ENCODE measurements around the gene ADAMTS20. TPM values are rescaled to one million over a fixed set of nuclear protein-coding genes. Genes with fewer than 3 reads are reported as not detected.

ADAMTS20 gene
- total and polyA plus RNA-seq, 4 experiments from 2014 or later = not detected

- intact Hi-C loops (cut with micrococcal nuclease) = no loop called here
- Histone ChIP-seq H3K9me3 (ENCODE audit: control insufficient read depth in 1 of 2, low read length in 2 of 2) (no peaks in the 10 kb centered on the region), H3K27ac (ENCODE audit: low read depth, low read length) (no peak overlapping the region), H3K4me3 (ENCODE audit: low read length in 2 of 2) (no peak overlapping the region), H3K27me3 (ENCODE audit: insufficient read depth, low read length) (no peaks in the 10 kb centered on the region), H3K36me3 (ENCODE audit: insufficient read depth, low read length) (no peaks in the 10 kb centered on the region), H3K4me1 (ENCODE audit: insufficient read depth, low read length) (no peaks in the 10 kb centered on the region)
- DNase-seq = no peak
- Mint-ChIP-seq H3K27me3 (no peaks in the 10 kb centered on the region), H3K36me3 (no peaks in the 10 kb centered on the region), H3K9me3 (peaks cover 0 to 3% (median 0%) of the 10 kb centered on the region in 8 donors), H3K4me1 (no peaks in the 10 kb centered on the region), H3K27ac (no peak overlapping the region), H3K4me3 (no peak overlapping the region)
- CTCF ChIA-PET (ENCODE audit: partially characterized antibody) = no interaction called here
- POLR2A ChIA-PET (ENCODE audit: partially characterized antibody) = no interaction called here
Measured at GRCh38 chr12:43315961-43316360, 236.0 kb downstream of the ADAMTS20 start.

DNA sequence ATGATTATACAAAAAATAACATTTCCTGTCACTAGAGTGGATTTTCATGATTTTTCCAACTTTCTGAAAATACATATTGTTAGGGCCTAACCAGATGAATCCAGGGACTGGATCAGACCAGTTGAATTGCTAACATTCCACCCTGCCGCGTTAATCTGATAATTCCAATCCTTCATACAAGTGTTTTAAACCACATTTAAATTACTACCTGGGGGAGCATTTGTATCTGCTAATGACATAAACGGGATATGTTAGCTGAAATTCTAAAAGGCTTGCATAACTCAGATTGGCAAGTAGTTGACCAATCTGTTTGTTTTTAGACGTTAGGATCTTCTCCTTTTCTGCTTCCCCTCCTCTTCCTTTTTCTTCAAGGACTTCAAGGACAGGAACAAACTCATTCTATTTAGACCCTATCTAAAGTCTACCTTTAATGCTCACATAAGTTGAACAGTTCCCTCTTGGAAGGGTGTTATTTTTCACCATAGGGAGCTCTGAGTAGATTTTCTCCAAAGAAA, 239.0 kb downstream of the ADAMTS20 start:
- H3K27me3 ChIP-seq (ENCODE audit: insufficient read depth, low read length) = no peaks in the 10 kb centered on the region

GRCh38 chr12:43310596-43310995, 241.4 kb downstream of the ADAMTS20 start:
- H3K4me3 Mint-ChIP-seq = no peak overlapping the region
- H3K9me3 Mint-ChIP-seq = peaks cover 0 to 6% (median 0%) of the 10 kb centered on the region in 8 donors

More for the DNA sequence above, 239.0 kb downstream of the ADAMTS20 start:
- DNase-seq = no peak
- no peak overlapping the region for H3K4me3 Mint-ChIP-seq
- peaks cover 0 to 6% (median 0%) of the 10 kb centered on the region in 8 donors for H3K9me3 Mint-ChIP-seq
- no peaks in the 10 kb centered on the region for H3K9me3 ChIP-seq (ENCODE audit: control insufficient read depth in 1 of 2, low read length in 2 of 2)
- no peak overlapping the region for H3K27ac ChIP-seq (ENCODE audit: low read depth, low read length)
- H3K4me3 ChIP-seq (ENCODE audit: low read length in 2 of 2) = no peak overlapping the region
- no peaks in the 10 kb centered on the region for H3K27me3 Mint-ChIP-seq
- ChIA-PET POLR2A (ENCODE audit: partially characterized antibody) (no interaction called here), CTCF (ENCODE audit: partially characterized antibody) (no interaction called here)
- no peaks in the 10 kb centered on the region for H3K4me1 Mint-ChIP-seq
- H3K27ac Mint-ChIP-seq = no peak overlapping the region
- H3K4me1 ChIP-seq (ENCODE audit: insufficient read depth, low read length) = no peaks in the 10 kb centered on the region
- no peaks in the 10 kb centered on the region for H3K36me3 ChIP-seq (ENCODE audit: insufficient read depth, low read length)
- no peaks in the 10 kb centered on the region for H3K36me3 Mint-ChIP-seq
- intact Hi-C loops (cut with micrococcal nuclease) = no loop called here

DNA sequence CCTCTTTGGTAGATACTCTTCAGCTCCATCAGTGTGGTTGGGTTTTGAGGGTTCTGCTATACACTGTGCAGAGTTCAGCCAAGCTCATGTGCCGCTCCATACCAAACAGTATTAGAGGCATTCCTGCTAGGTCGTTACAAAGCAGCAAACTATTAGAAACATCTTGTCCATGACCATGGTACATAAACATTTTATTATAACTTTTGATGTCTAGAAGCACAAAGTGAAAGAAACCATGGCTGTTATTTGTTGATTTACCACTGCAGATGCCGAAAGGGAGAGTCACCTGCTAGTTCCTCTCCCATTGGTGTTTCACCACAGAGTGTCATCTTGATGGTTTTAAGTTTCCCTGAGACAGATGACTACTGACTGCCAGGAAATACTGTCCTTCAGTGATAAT, 242.0 kb downstream of the ADAMTS20 start:
- H3K27ac ChIP-seq (ENCODE audit: low read depth, low read length) = no peak overlapping the region
- H3K4me3 ChIP-seq (ENCODE audit: low read length in 2 of 2) = no peak overlapping the region
- intact Hi-C loops (cut with micrococcal nuclease) = no loop called here
- no peaks in the 10 kb centered on the region for H3K27me3 ChIP-seq (ENCODE audit: insufficient read depth, low read length)
- peaks cover 0 to 6% (median 0%) of the 10 kb centered on the region in 8 donors for H3K9me3 Mint-ChIP-seq
- no peaks in the 10 kb centered on the region for H3K4me1 ChIP-seq (ENCODE audit: insufficient read depth, low read length)
- H3K36me3 ChIP-seq (ENCODE audit: insufficient read depth, low read length) = no peaks in the 10 kb centered on the region
- no peak overlapping the region for H3K4me3 Mint-ChIP-seq
- no peaks in the 10 kb centered on the region for H3K9me3 ChIP-seq (ENCODE audit: control insufficient read depth in 1 of 2, low read length in 2 of 2)
- H3K36me3 Mint-ChIP-seq = no peaks in the 10 kb centered on the region
- DNase-seq = no peak
- no peaks in the 10 kb centered on the region for H3K27me3 Mint-ChIP-seq
- H3K4me1 Mint-ChIP-seq = no peaks in the 10 kb centered on the region
- ChIA-PET POLR2A (ENCODE audit: partially characterized antibody) (no interaction called here), CTCF (ENCODE audit: partially characterized antibody) (no interaction called here)
- no peak overlapping the region for H3K27ac Mint-ChIP-seq

More at GRCh38 chr12:43310596-43310995, 241.4 kb downstream of the ADAMTS20 start:
- Histone ChIP-seq H3K27ac (ENCODE audit: low read depth, low read length) (no peak overlapping the region), H3K4me3 (ENCODE audit: low read length in 2 of 2) (no peak overlapping the region), H3K4me1 (ENCODE audit: insufficient read depth, low read length) (no peaks in the 10 kb centered on the region), H3K9me3 (ENCODE audit: control insufficient read depth in 1 of 2, low read length in 2 of 2) (no peaks in the 10 kb centered on the region), H3K36me3 (ENCODE audit: insufficient read depth, low read length) (no peaks in the 10 kb centered on the region), H3K27me3 (ENCODE audit: insufficient read depth, low read length) (no peaks in the 10 kb centered on the region)
- DNase-seq = no peak
- Mint-ChIP-seq H3K36me3 (no peaks in the 10 kb centered on the region), H3K27me3 (no peaks in the 10 kb centered on the region), H3K4me1 (no peaks in the 10 kb centered on the region), H3K27ac (no peak overlapping the region)
- intact Hi-C loops (cut with micrococcal nuclease) = no loop called here
- ChIA-PET CTCF (ENCODE audit: partially characterized antibody) (no interaction called here), POLR2A (ENCODE audit: partially characterized antibody) (no interaction called here)

GRCh38 chr12:43308776-43309175, 243.2 kb downstream of the ADAMTS20 start:
- Histone ChIP-seq H3K36me3 (ENCODE audit: insufficient read depth, low read length) (no peaks in the 10 kb centered on the region), H3K9me3 (ENCODE audit: control insufficient read depth in 1 of 2, low read length in 2 of 2) (no peaks in the 10 kb centered on the region), H3K4me3 (ENCODE audit: low read length in 2 of 2) (no peak overlapping the region), H3K27ac (ENCODE audit: low read depth, low read length) (no peak overlapping the region), H3K4me1 (ENCODE audit: insufficient read depth, low read length) (no peaks in the 10 kb centered on the region), H3K27me3 (ENCODE audit: insufficient read depth, low read length) (no peaks in the 10 kb centered on the region)
- H3K4me1 Mint-ChIP-seq = no peaks in the 10 kb centered on the region
- H3K36me3 Mint-ChIP-seq = no peaks in the 10 kb centered on the region
- intact Hi-C loops (cut with micrococcal nuclease) = no loop called here
- CTCF ChIA-PET (ENCODE audit: partially characterized antibody) = no interaction called here
- H3K4me3 Mint-ChIP-seq = no peak overlapping the region
- DNase-seq = no peak
- H3K27me3 Mint-ChIP-seq = no peaks in the 10 kb centered on the region
- POLR2A ChIA-PET (ENCODE audit: partially characterized antibody) = no interaction called here
- no peak overlapping the region for H3K27ac Mint-ChIP-seq
- peaks cover 0 to 11% (median 0%) of the 10 kb centered on the region in 8 donors for H3K9me3 Mint-ChIP-seq

DNA sequence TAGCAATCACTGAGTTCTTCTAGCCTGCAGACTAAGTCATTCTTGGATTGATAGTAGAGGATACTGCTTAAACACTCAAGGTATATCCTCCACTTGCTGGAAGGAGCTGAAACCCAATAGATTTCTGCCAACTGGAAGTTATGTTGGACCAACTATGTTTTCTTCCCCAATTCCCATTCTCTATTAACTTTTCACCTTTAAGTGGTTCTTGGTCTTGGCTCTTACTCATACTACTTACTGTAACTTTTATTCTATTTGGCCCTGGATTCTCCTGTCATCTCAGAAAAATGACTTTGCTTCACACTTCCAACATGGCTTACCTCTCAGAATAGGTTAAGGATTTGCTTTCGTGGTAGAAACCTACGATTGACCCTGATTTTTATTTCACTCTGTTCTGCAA, 244.9 kb downstream of the ADAMTS20 start:
- no peaks in the 10 kb centered on the region for H3K4me1 Mint-ChIP-seq
- H3K4me3 ChIP-seq (ENCODE audit: low read length in 2 of 2) = no peak overlapping the region

DNA sequence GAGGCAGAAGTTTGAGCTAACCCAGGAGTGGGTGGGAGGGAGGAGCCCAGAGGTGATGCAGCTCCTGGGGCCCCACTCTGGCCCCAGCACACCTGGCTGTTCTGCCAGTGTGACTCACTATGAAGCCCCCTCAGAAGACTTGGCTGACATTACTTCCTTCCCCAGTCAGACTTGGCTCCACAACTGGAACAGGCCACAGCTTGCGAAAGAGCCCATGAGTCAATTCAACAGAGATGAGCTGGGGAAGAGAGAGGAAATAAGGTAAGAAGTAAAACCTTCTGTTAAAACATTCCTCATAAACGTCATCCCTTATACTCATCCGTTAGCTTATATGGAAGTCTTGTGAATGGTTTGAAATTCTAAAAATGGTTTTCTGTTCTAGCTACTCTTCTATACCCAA, 245.9 kb downstream of the ADAMTS20 start:
- CTCF ChIA-PET (ENCODE audit: partially characterized antibody) = no interaction called here
- Histone ChIP-seq H3K4me1 (ENCODE audit: insufficient read depth, low read length) (no peaks in the 10 kb centered on the region), H3K36me3 (ENCODE audit: insufficient read depth, low read length) (no peaks in the 10 kb centered on the region), H3K27me3 (ENCODE audit: insufficient read depth, low read length) (no peaks in the 10 kb centered on the region), H3K4me3 (ENCODE audit: low read length in 2 of 2) (no peak overlapping the region), H3K27ac (ENCODE audit: low read depth, low read length) (no peak overlapping the region), H3K9me3 (ENCODE audit: control insufficient read depth in 1 of 2, low read length in 2 of 2) (no peaks in the 10 kb centered on the region)
- H3K27ac Mint-ChIP-seq = no peak overlapping the region
- no peak overlapping the region for H3K4me3 Mint-ChIP-seq
- H3K9me3 Mint-ChIP-seq = peaks cover 0 to 9% (median 1%) of the 10 kb centered on the region in 8 donors
- no peak for DNase-seq
- intact Hi-C loops (cut with micrococcal nuclease) = no loop called here
- POLR2A ChIA-PET (ENCODE audit: partially characterized antibody) = no interaction called here
- H3K4me1 Mint-ChIP-seq = no peaks in the 10 kb centered on the region
- no peaks in the 10 kb centered on the region for H3K27me3 Mint-ChIP-seq
- no peaks in the 10 kb centered on the region for H3K36me3 Mint-ChIP-seq

More for the DNA sequence above, 244.9 kb downstream of the ADAMTS20 start:
- ChIA-PET POLR2A (ENCODE audit: partially characterized antibody) (no interaction called here), CTCF (ENCODE audit: partially characterized antibody) (no interaction called here)
- Histone ChIP-seq H3K9me3 (ENCODE audit: control insufficient read depth in 1 of 2, low read length in 2 of 2) (no peaks in the 10 kb centered on the region), H3K4me1 (ENCODE audit: insufficient read depth, low read length) (no peaks in the 10 kb centered on the region), H3K36me3 (ENCODE audit: insufficient read depth, low read length) (no peaks in the 10 kb centered on the region), H3K27ac (ENCODE audit: low read depth, low read length) (no peak overlapping the region), H3K27me3 (ENCODE audit: insufficient read depth, low read length) (no peaks in the 10 kb centered on the region)
- Mint-ChIP-seq H3K9me3 (peaks cover 0 to 11% (median 0%) of the 10 kb centered on the region in 8 donors), H3K4me3 (no peak overlapping the region), H3K27me3 (no peaks in the 10 kb centered on the region), H3K27ac (no peak overlapping the region), H3K36me3 (no peaks in the 10 kb centered on the region)
- intact Hi-C loops (cut with micrococcal nuclease) = no loop called here
- no peak for DNase-seq

DNA sequence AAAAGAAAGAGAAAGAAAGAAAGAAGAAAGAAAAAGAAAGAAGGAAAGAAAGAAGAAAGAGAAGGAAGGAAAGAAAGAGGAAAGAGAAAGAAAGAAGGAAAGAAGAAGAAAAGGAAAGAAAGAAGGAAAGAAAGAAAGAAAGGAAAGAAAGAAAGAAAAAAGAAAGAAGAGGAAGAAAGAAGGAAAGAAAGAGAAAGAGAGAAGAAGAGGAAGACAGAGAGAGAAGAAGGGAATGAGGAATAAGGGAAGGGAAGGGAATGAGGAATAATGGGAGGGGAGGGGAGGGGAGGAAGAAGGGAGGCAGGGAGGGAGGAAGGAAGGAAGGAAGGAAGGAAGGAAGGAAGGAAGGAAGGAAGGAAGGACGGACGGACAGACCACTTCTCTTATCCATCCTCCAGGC, 246.9 kb downstream of the ADAMTS20 start:
- intact Hi-C loops (cut with micrococcal nuclease) = no loop called here
- Mint-ChIP-seq H3K9me3 (peaks cover 0 to 6% (median 1%) of the 10 kb centered on the region in 8 donors), H3K27ac (peak overlapping the region in 3 of 7 donors; percentile 57 to 65 (median 61)), H3K36me3 (no peaks in the 10 kb centered on the region), H3K4me3 (no peak overlapping the region), H3K4me1 (no peaks in the 10 kb centered on the region), H3K27me3 (no peaks in the 10 kb centered on the region)
- no peak overlapping the region for H3K27ac ChIP-seq (ENCODE audit: low read depth, low read length)
- CTCF ChIA-PET (ENCODE audit: partially characterized antibody) = no interaction called here
- H3K4me3 ChIP-seq (ENCODE audit: low read length in 2 of 2) = no peak overlapping the region
- POLR2A ChIA-PET (ENCODE audit: partially characterized antibody) = no interaction called here
- H3K9me3 ChIP-seq (ENCODE audit: control insufficient read depth in 1 of 2, low read length in 2 of 2) = no peaks in the 10 kb centered on the region
- H3K4me1 ChIP-seq (ENCODE audit: insufficient read depth, low read length) = no peaks in the 10 kb centered on the region
- no peak for DNase-seq
- H3K27me3 ChIP-seq (ENCODE audit: insufficient read depth, low read length) = no peaks in the 10 kb centered on the region
- H3K36me3 ChIP-seq (ENCODE audit: insufficient read depth, low read length) = no peaks in the 10 kb centered on the region
